HEK293 (cell line): ENCODE measurements around the gene THG1L.

Source experiments
- BCL11A ChIP-seq: fragments of 450-650 bp; formaldehyde crosslinking; IDR thresholded peaks from 2 replicates; pipeline ENCODE4 v1.5.1; 2016; ENCODE audit warnings: low read depth, missing biosample characterization, missing genetic modification characterization
- GLI2 ChIP-seq: fragments of 450-650 bp; formaldehyde crosslinking; IDR thresholded peaks from 2 replicates; pipeline ENCODE4; 2017; ENCODE audit warnings: missing biosample characterization, missing genetic modification characterization, low read depth, borderline replicate concordance
- GLI4 ChIP-seq: fragments of 450-650 bp; formaldehyde crosslinking; IDR thresholded peaks from 2 replicates; pipeline ENCODE4 v1.5.1; 2016; ENCODE audit warnings: missing biosample characterization, missing genetic modification characterization
- KLF1 ChIP-seq: fragments of 450-650 bp; formaldehyde crosslinking; IDR thresholded peaks from 2 replicates; pipeline ENCODE4 v1.5.1; 2016; ENCODE audit warnings: missing biosample characterization, missing genetic modification characterization
- KLF16 ChIP-seq: fragments of 450-650 bp; formaldehyde crosslinking; IDR thresholded peaks from 2 replicates; pipeline ENCODE4 v1.5.1; 2017; ENCODE audit warnings: missing biosample characterization, missing genetic modification characterization
- KLF8 ChIP-seq: fragments of 450-650 bp; formaldehyde crosslinking; IDR thresholded peaks from 2 replicates; pipeline ENCODE4 v1.5.1; 2016; ENCODE audit warnings: missing biosample characterization, missing genetic modification characterization
- KLF9 ChIP-seq: fragments of 450-650 bp; formaldehyde crosslinking; IDR thresholded peaks from 2 replicates; pipeline ENCODE4 v1.5.1; 2016; ENCODE audit warnings: missing biosample characterization, missing genetic modification characterization, low read depth
- TRIM28 ChIP-seq: IDR thresholded peaks from 2 replicates; pipeline ENCODE4 v1.6.1; 2011; ENCODE audit warnings: low read length, control low read depth, borderline replicate concordance
- ZNF138 ChIP-seq: fragments of 450-650 bp; formaldehyde crosslinking; IDR thresholded peaks from 2 replicates; pipeline ENCODE4 v1.5.1; 2016; ENCODE audit warnings: missing biosample characterization, missing genetic modification characterization, borderline replicate concordance
- ZNF155 ChIP-seq: fragments of 450-650 bp; formaldehyde crosslinking; IDR thresholded peaks from 2 replicates; pipeline ENCODE4 v1.5.1; 2016; ENCODE audit warnings: missing biosample characterization, missing genetic modification characterization
- ZNF169 ChIP-seq: fragments of 450-650 bp; formaldehyde crosslinking; IDR thresholded peaks from 2 replicates; pipeline ENCODE4 v1.5.1; 2016; ENCODE audit warnings: missing biosample characterization, missing genetic modification characterization
- ZNF2 ChIP-seq: fragments of 450-650 bp; formaldehyde crosslinking; IDR thresholded peaks from 2 replicates; pipeline ENCODE4 v1.5.1; 2016; ENCODE audit warnings: missing biosample characterization, missing genetic modification characterization
- ZNF24 ChIP-seq: fragments of 450-650 bp; formaldehyde crosslinking; IDR thresholded peaks from 2 replicates; pipeline ENCODE4 v1.5.1; 2016; ENCODE audit warnings: missing biosample characterization, missing genetic modification characterization
- ZNF274 ChIP-seq, 2 experiments: fragments of 200-500 bp in 1 of 2; fragments of 450-650 bp in 1 of 2; sonication (Bioruptor generic) in 1 of 2; formaldehyde crosslinking in 1 of 2; IDR thresholded peaks; 2 replicates each; pipeline versions ENCODE4 v1.5.1 to v1.6.1; 2014 to 2016; ENCODE audit warnings: borderline replicate concordance in 1 of 2, inconsistent platforms in 1 of 2, low read length in 1 of 2, missing biosample characterization in 1 of 2, missing genetic modification characterization in 1 of 2
- ZNF341 ChIP-seq: fragments of 450-650 bp; formaldehyde crosslinking; IDR thresholded peaks from 2 replicates; pipeline ENCODE4; 2016; ENCODE audit warnings: low read depth, missing biosample characterization, missing genetic modification characterization
- ZNF37A ChIP-seq: fragments of 450-650 bp; IDR thresholded peaks from 2 replicates; pipeline ENCODE4 v1.5.1; 2018; ENCODE audit warnings: missing biosample characterization, missing genetic modification characterization
- ZNF416 ChIP-seq: fragments of 450-650 bp; formaldehyde crosslinking; IDR thresholded peaks from 2 replicates; pipeline ENCODE4 v1.5.1; 2016; ENCODE audit warnings: missing biosample characterization, missing genetic modification characterization
- ZNF514 ChIP-seq: fragments of 450-650 bp; formaldehyde crosslinking; IDR thresholded peaks from 2 replicates; pipeline ENCODE4 v1.5.1; 2016; ENCODE audit warnings: missing biosample characterization, missing genetic modification characterization
- ZNF549 ChIP-seq: fragments of 450-650 bp; IDR thresholded peaks from 2 replicates; pipeline ENCODE4 v1.5.1; 2018; ENCODE audit warnings: missing biosample characterization, missing genetic modification characterization, mild to moderate bottlenecking, inconsistent platforms, moderate library complexity
- ZNF621 ChIP-seq: fragments of 450-650 bp; formaldehyde crosslinking; IDR thresholded peaks from 2 replicates; pipeline ENCODE4 v1.5.1; 2017; ENCODE audit warnings: missing biosample characterization, missing genetic modification characterization
- ZNF629 ChIP-seq: fragments of 450-650 bp; formaldehyde crosslinking; IDR thresholded peaks from 2 replicates; pipeline ENCODE4 v1.5.1; 2017; ENCODE audit warnings: missing biosample characterization, missing genetic modification characterization
- ZNF645 ChIP-seq: fragments of 450-650 bp; formaldehyde crosslinking; IDR thresholded peaks from 2 replicates; pipeline ENCODE4; 2016; ENCODE audit warnings: missing biosample characterization, missing genetic modification characterization
- ZNF660 ChIP-seq: fragments of 450-650 bp; IDR thresholded peaks from 2 replicates; pipeline ENCODE4 v1.5.1; 2018; ENCODE audit warnings: missing biosample characterization, mild to moderate bottlenecking, missing genetic modification characterization
- ZNF76 ChIP-seq: fragments of 450-650 bp; formaldehyde crosslinking; IDR thresholded peaks from 2 replicates; pipeline ENCODE4; 2016; ENCODE audit warnings: low read depth, missing biosample characterization, missing genetic modification characterization, borderline replicate concordance
- ZNF777 ChIP-seq: fragments of 450-650 bp; formaldehyde crosslinking; IDR thresholded peaks from 2 replicates; pipeline ENCODE4 v1.5.1; 2017; ENCODE audit warnings: missing biosample characterization, missing genetic modification characterization, borderline replicate concordance
- TF ChIP-seq, protein P1 (sequence below): fragments of 450-650 bp; formaldehyde crosslinking; IDR thresholded peaks from 2 replicates; pipeline ENCODE4 v1.5.1; 2017; ENCODE audit warnings: missing biosample characterization, missing genetic modification characterization
- TF ChIP-seq, protein P2 (sequence below): fragments of 450-650 bp; formaldehyde crosslinking; IDR thresholded peaks from 2 replicates; pipeline ENCODE4 v1.5.1; 2016; ENCODE audit warnings: missing biosample characterization, missing genetic modification characterization
- TF ChIP-seq, protein P3 (sequence below): fragments of 450-650 bp; formaldehyde crosslinking; conservative IDR thresholded peaks from 2 replicates; pipeline ENCODE4 v1.5.1; 2016; ENCODE audit warnings: low read depth, missing biosample characterization, missing genetic modification characterization
- TF ChIP-seq, protein P4 (sequence below): fragments of 450-650 bp; formaldehyde crosslinking; IDR thresholded peaks from 2 replicates; pipeline ENCODE4 v1.5.1; 2016; ENCODE audit warnings: missing biosample characterization, missing genetic modification characterization

THG1L gene

DNA sequence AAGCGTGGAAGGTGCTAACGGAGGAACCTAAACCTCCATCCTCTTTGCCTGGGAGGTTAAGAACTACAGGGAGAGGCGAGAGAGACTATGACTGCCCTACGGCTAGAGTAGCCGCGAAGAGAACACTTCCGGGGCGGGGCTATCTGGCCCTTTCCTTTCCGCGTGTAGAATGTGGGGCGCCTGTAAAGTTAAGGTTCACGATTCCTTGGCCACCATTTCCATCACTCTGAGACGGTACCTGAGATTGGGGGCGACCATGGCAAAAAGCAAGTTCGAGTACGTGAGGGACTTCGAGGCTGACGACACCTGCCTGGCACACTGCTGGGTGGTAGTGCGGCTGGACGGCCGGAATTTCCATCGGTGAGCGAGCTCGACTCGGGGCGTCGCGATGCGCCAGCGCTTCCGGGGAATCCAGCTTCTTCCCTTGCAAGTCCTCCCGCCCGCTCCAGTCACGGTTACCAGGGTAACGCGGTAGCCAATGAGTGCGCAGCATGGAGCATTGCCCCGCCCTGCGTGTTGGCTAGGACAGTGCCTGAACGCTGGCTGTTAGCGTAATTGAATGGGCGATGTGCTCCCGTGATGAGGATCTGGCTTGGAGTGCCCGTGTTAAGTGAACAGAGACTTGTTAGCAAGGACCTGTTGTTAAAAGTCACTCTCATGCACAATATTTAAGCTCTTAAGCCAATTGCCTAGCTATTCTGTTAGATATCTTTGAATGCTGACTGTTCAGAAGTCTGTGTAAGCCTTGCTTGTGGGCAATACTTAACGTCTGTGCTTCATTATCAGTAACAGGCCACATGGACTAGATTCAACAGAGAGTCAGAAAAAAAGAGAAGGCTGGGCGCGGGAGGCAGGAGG is at the start of gene THG1L (continued):
- TF ChIP-seq BCL11A (no peak), ZNF341 (tag by site-specific recombination) (peak; percentile 91), ZNF2 (tag by site-specific recombination) (peak; percentile 91), KLF8 (tag by site-specific recombination) (peak; percentile 87), ZNF660 (tag by site-specific recombination) (peak; percentile 76), KLF16 (no peak), GLI2 (tag by site-specific recombination) (no peak), ZNF621 (tag by site-specific recombination) (no peak), ZNF416 (tag by site-specific recombination) (no peak), ZNF169 (tag by site-specific recombination) (no peak), ZNF274 (IDR thresholded peaks at IDR 0.05; ENCODE audit: low read length) (no peak), ZNF274 (tag by site-specific recombination; IDR thresholded peaks at IDR 0.05; ENCODE audit: borderline replicate concordance) (no peak), ZNF37A (tag by site-specific recombination) (no peak), TRIM28 (peak; percentile 94), KLF9 (peak; percentile 60; the same call in 1 of the 2 replicates), GLI4 (tag by site-specific recombination) (no peak), ZNF645 (tag by site-specific recombination) (no peak), ZNF777 (tag by site-specific recombination) (peak; percentile 81; the same call in 1 of the 2 replicates), ZNF76 (tag by site-specific recombination) (no peak), ZNF138 (tag by site-specific recombination) (no peak), ZNF24 (no peak), ZNF549 (no peak), ZNF514 (no peak), ZNF155 (tag by site-specific recombination) (no peak), ZNF629 (tag by site-specific recombination) (peak; percentile 81), KLF1 (tag by site-specific recombination) (peak; percentile 41)
- TF ChIP-seq, protein P1, sequence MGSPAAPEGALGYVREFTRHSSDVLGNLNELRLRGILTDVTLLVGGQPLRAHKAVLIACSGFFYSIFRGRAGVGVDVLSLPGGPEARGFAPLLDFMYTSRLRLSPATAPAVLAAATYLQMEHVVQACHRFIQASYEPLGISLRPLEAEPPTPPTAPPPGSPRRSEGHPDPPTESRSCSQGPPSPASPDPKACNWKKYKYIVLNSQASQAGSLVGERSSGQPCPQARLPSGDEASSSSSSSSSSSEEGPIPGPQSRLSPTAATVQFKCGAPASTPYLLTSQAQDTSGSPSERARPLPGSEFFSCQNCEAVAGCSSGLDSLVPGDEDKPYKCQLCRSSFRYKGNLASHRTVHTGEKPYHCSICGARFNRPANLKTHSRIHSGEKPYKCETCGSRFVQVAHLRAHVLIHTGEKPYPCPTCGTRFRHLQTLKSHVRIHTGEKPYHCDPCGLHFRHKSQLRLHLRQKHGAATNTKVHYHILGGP (tag by site-specific recombination): no peak
- TF ChIP-seq, protein P2, sequence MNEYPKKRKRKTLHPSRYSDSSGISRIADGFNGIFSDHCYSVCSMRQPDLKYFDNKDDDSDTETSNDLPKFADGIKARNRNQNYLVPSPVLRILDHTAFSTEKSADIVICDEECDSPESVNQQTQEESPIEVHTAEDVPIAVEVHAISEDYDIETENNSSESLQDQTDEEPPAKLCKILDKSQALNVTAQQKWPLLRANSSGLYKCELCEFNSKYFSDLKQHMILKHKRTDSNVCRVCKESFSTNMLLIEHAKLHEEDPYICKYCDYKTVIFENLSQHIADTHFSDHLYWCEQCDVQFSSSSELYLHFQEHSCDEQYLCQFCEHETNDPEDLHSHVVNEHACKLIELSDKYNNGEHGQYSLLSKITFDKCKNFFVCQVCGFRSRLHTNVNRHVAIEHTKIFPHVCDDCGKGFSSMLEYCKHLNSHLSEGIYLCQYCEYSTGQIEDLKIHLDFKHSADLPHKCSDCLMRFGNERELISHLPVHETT (tag by site-specific recombination): peak; percentile 46; the same call in 1 of the 2 replicates
- TF ChIP-seq, protein P3, sequence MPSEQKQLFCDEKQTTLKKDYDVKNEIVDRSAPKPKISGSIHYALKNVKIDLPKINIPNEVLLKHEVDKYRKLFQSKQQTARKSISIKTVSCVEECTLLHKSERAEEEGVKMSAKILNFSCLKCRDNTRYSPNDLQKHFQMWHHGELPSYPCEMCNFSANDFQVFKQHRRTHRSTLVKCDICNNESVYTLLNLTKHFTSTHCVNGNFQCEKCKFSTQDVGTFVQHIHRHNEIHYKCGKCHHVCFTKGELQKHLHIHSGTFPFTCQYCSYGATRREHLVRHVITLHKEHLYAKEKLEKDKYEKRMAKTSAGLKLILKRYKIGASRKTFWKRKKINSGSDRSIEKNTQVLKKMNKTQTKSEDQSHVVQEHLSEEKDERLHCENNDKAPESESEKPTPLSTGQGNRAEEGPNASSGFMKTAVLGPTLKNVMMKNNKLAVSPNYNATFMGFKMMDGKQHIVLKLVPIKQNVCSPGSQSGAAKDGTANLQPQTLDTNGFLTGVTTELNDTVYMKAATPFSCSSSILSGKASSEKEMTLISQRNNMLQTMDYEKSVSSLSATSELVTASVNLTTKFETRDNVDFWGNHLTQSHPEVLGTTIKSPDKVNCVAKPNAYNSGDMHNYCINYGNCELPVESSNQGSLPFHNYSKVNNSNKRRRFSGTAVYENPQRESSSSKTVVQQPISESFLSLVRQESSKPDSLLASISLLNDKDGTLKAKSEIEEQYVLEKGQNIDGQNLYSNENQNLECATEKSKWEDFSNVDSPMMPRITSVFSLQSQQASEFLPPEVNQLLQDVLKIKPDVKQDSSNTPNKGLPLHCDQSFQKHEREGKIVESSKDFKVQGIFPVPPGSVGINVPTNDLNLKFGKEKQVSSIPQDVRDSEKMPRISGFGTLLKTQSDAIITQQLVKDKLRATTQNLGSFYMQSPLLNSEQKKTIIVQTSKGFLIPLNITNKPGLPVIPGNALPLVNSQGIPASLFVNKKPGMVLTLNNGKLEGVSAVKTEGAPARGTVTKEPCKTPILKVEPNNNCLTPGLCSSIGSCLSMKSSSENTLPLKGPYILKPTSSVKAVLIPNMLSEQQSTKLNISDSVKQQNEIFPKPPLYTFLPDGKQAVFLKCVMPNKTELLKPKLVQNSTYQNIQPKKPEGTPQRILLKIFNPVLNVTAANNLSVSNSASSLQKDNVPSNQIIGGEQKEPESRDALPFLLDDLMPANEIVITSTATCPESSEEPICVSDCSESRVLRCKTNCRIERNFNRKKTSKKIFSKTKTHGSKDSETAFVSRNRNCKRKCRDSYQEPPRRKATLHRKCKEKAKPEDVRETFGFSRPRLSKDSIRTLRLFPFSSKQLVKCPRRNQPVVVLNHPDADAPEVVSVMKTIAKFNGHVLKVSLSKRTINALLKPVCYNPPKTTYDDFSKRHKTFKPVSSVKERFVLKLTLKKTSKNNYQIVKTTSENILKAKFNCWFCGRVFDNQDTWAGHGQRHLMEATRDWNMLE (tag by site-specific recombination): peak; percentile 95
- TF ChIP-seq, protein P4, sequence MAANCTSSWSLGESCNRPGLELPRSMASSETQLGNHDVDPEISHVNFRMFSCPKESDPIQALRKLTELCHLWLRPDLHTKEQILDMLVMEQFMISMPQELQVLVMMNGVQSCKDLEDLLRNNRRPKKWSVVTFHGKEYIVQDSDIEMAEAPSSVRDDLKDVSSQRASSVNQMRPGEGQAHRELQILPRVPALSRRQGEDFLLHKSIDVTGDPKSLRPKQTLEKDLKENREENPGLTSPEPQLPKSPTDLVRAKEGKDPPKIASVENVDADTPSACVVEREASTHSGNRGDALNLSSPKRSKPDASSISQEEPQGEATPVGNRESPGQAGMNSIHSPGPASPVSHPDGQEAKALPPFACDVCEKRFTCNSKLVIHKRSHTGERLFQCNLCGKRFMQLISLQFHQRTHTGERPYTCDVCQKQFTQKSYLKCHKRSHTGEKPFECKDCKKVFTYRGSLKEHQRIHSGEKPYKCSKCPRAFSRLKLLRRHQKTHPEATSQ: no peak
